Gastrocnemius medialis (tissue), 4 donors: ENCODE measurements around the gene SCN9A. TPM values are rescaled to one million over a fixed set of nuclear protein-coding genes. Genes with fewer than 3 reads are reported as not detected.

Experiments used
- ATAC-seq, 2 donors: fragments of 150-250 bp; one replicate each; pipeline ENCODE4 v1.9.1; 2016
- DNase-seq, 2 donors: peaks; one replicate each; pipeline ENCODE4 v3.0.0-alpha.2; 2019
- H3K27ac ChIP-seq, 4 donors: fragments of 200-600 bp; sonication (generic); 1 replicate in 1 of 4; 2 replicates in 3 of 4; pipeline ENCODE4 v1.5.1; 2016 to 2018; ENCODE audit warnings: mild to moderate bottlenecking in 2 of 4, moderate library complexity in 1 of 4
- H3K27me3 ChIP-seq, 3 donors: fragments of 200-600 bp; sonication (generic) in 2 of 3; 1 replicate in 1 of 3; 2 replicates in 2 of 3; pipeline versions ENCODE4 v1.5.1 to v1.6.0; 2016 to 2019; ENCODE audit warnings: mild to moderate bottlenecking in 1 of 3, moderate library complexity in 1 of 3
- H3K36me3 ChIP-seq, 2 donors: fragments of 200-600 bp; sonication (generic) in 1 of 2; one replicate each; pipeline ENCODE4 v1.5.1; 2017 to 2018
- H3K4me1 ChIP-seq, 2 donors: fragments of 200-600 bp; sonication (generic) in 1 of 2; one replicate each; pipeline ENCODE4 v1.5.1; 2016 to 2017; ENCODE audit warnings: mild to moderate bottlenecking in 2 of 2
- H3K4me3 ChIP-seq, 4 donors: fragments of 200-600 bp; sonication (generic) in 3 of 4; 1 replicate in 1 of 4; 2 replicates in 3 of 4; pipeline ENCODE4 v1.5.1; 2016 to 2019; ENCODE audit warnings: mild to moderate bottlenecking in 2 of 4
- H3K9me3 ChIP-seq, 3 donors: fragments of 200-600 bp; sonication (generic) in 2 of 3; 1 replicate in 1 of 3; 2 replicates in 2 of 3; pipeline ENCODE4 v1.5.1; 2016 to 2019
- CTCF ChIP-seq, 5 experiments: fragments of 450-650 bp in 3 of 5; fragments of 200-600 bp in 2 of 5; sonication (generic) in 2 of 5; IDR thresholded peaks in 4 of 5; conservative IDR thresholded peaks in 1 of 5; 1 replicate in 4 of 5; 2 replicates in 1 of 5; pipeline ENCODE4 v1.5.1; 2016 to 2019; ENCODE audit warnings: antibody characterized with exemption in 5 of 5, mild to moderate bottlenecking in 3 of 5, moderate library complexity in 3 of 5
- POLR2A ChIP-seq, 2 donors: fragments of 450-650 bp; IDR thresholded peaks; one replicate each; pipeline ENCODE4 v1.6.1; 2017; ENCODE audit warnings: antibody characterized with exemption in 2 of 2, mild to moderate bottlenecking in 2 of 2, moderate library complexity in 2 of 2
- in situ Hi-C, 4 donors: fragments of 200-750 bp; cut with MboI; loops; one replicate each; pipeline versions ENCODE4 v1.15.0 to v1.8.0; 2017; ENCODE audit warnings: low sequenced_read_pairs in 4 of 4
- intact Hi-C: fragments of 100-400 bp; cut with DNase I; formaldehyde crosslinking; loops from one replicate; pipeline ENCODE4 v1.15.1; 2023; ENCODE audit warnings: low total_unique reads
- total RNA-seq, 4 donors: library from RNA; depleted of rRNA; stranded (reverse); fragments of >200 nt; gene quantifications; one replicate each; pipeline versions ENCODE4 v1.1.0 to v1.2.3, GENCODE V29; 2016

The SCN9A gene
- total RNA-seq, 4 donors from 2014 or later, result 0.10 to 1.1 (median 0.49) TPM

GRCh38 chr2:166180951-166181812, 194.6 kb downstream of the SCN9A start:
- no peak for DNase-seq
- H3K9me3 ChIP-seq, result no peaks in the 10 kb centered on the region
- in situ Hi-C loops (no loop called here), intact Hi-C loops (no loop called here)
- no peak overlapping the region for H3K4me3 ChIP-seq
- TF ChIP-seq POLR2A (IDR thresholded peaks at IDR 0.05) (no peak), CTCF (IDR thresholded peaks at IDR 0.05 in 4 of 5, conservative IDR thresholded peaks at IDR 0.05 in 1 of 5) (peak in 2 of 5 experiments; percentile 20 to 48)
- peak in 1 of 2 donors; percentile 58 for ATAC-seq
- H3K27ac ChIP-seq, result no peak overlapping the region
- H3K4me1 ChIP-seq, result no peaks in the 10 kb centered on the region
- no peaks in the 10 kb centered on the region for H3K27me3 ChIP-seq
- H3K36me3 ChIP-seq, result no peaks in the 10 kb centered on the region

DNA sequence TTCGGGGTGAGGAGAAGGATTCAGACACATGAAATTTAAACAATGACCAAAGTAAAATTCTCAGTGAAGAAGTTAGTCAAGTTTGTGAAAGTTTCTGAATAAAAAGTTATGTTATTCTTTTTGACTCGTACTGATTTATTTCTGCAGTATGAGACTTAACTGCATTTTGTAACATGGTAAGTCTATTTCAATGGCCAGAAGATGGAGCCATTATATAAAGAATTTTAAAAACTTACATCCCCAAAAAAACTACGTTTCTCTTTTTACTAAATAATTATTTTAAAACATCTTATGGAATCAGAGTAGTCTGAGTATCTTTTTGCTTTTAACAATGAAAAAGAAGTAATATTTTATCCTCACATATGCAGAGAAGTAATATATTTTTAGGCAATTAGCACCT, 196.5 kb downstream of the SCN9A start:
- TF ChIP-seq CTCF (IDR thresholded peaks at IDR 0.05 in 4 of 5, conservative IDR thresholded peaks at IDR 0.05 in 1 of 5), result no peak
- no peak for TF ChIP-seq POLR2A (IDR thresholded peaks at IDR 0.05)
- no peak overlapping the region for H3K4me3 ChIP-seq
- no peaks in the 10 kb centered on the region for H3K36me3 ChIP-seq
- H3K27me3 ChIP-seq, result no peaks in the 10 kb centered on the region
- in situ Hi-C loops (no loop called here), intact Hi-C loops (no loop called here)
- ATAC-seq, result no peak
- H3K4me1 ChIP-seq, result no peaks in the 10 kb centered on the region
- no peak for DNase-seq
- no peak overlapping the region for H3K27ac ChIP-seq
- H3K9me3 ChIP-seq, result no peaks in the 10 kb centered on the region

DNA sequence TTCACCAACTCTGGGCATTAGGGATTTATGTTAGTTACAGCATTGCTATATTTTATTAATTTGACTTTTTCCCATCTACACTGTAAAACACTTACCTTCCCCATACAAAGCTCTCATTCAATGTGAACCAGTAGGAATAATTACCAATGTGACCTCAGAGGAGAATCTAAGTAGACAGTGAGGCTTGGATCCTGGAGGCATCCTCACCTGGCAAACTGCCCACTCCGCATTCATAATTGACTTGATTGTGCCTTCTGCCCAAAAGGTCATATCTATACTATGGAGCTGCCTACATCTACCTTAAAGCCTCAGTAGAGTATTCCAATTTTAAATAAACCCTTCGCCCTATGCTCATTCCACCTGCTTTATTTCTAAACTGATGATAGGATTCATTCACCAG, 202.5 kb downstream of the SCN9A start:
- DNase-seq (no peak), ATAC-seq (no peak)
- H3K9me3 ChIP-seq, result no peaks in the 10 kb centered on the region
- H3K27ac ChIP-seq, result no peak overlapping the region
- intact Hi-C loops, result no loop called here
- H3K4me3 ChIP-seq, result no peak overlapping the region
- no peaks in the 10 kb centered on the region for H3K27me3 ChIP-seq
- no peaks in the 10 kb centered on the region for H3K36me3 ChIP-seq
- no peaks in the 10 kb centered on the region for H3K4me1 ChIP-seq
- no peak for TF ChIP-seq POLR2A (IDR thresholded peaks at IDR 0.05)
- TF ChIP-seq CTCF (IDR thresholded peaks at IDR 0.05 in 4 of 5, conservative IDR thresholded peaks at IDR 0.05 in 1 of 5), result no peak
- in situ Hi-C loops, result no loop called here

- no peak for ATAC-seq
- intact Hi-C loops, result no loop called here
Measured at GRCh38 chr2:166171216-166171615, 204.5 kb downstream of the SCN9A start.

More at GRCh38 chr2:166171216-166171615, 204.5 kb downstream of the SCN9A start:
- Histone ChIP-seq H3K27me3 (no peaks in the 10 kb centered on the region), H3K4me1 (no peaks in the 10 kb centered on the region), H3K9me3 (no peaks in the 10 kb centered on the region), H3K4me3 (no peak overlapping the region), H3K27ac (no peak overlapping the region), H3K36me3 (no peaks in the 10 kb centered on the region)
- in situ Hi-C loops, result no loop called here
- TF ChIP-seq CTCF (IDR thresholded peaks at IDR 0.05 in 4 of 5, conservative IDR thresholded peaks at IDR 0.05 in 1 of 5), result no peak
- no peak for TF ChIP-seq POLR2A (IDR thresholded peaks at IDR 0.05)
- DNase-seq, result no peak
